HepG2 (cell line): ENCODE data around the gene HPS6. TPM values are rescaled to one million over a fixed set of nuclear protein-coding genes. Genes with fewer than 3 reads are reported as not detected.

Experiments used
- DNMT3B ChIP-seq: conservative IDR thresholded peaks from 2 replicates; pipeline ENCODE4 v1.6.1; 2016; ENCODE audit warnings: missing biosample characterization, control low read depth
- NFAT5 ChIP-seq: sonication (generic); formaldehyde crosslinking; IDR thresholded peaks from 2 replicates; pipeline ENCODE4 v1.4.0; 2020; ENCODE audit warnings: missing genetic modification reagents
- NFRKB ChIP-seq: fragments of 450-650 bp; IDR thresholded peaks from 2 replicates; pipeline ENCODE4 v1.6.1; 2017
- RNF2 ChIP-seq: fragments of 450-650 bp; conservative IDR thresholded peaks from 2 replicates; pipeline ENCODE4 v1.6.1; 2016; ENCODE audit warnings: low read depth
- SOX13 ChIP-seq, 3 experiments: fragments of 450-650 bp in 1 of 3; sonication (generic) in 1 of 3; formaldehyde crosslinking in 1 of 3; IDR thresholded peaks in 2 of 3; conservative IDR thresholded peaks in 1 of 3; 2 replicates each; pipeline versions ENCODE4 v1.5.0 to v1.6.1; 2016 to 2020; ENCODE audit warnings: antibody characterized with exemption in 1 of 3, mild to moderate bottlenecking in 1 of 3, missing compliant biosample characterization in 1 of 3, missing genetic modification reagents in 1 of 3, moderate library complexity in 1 of 3
- TBP ChIP-seq: sonication (generic); formaldehyde crosslinking; IDR thresholded peaks from 2 replicates; pipeline ENCODE4 v1.5.0; 2020; ENCODE audit warnings: missing genetic modification reagents
- ZNF841 ChIP-seq: sonication (generic); formaldehyde crosslinking; IDR thresholded peaks from 2 replicates; pipeline ENCODE4 v1.8.1; 2023; ENCODE audit warnings: missing genetic modification reagents, borderline replicate concordance
- polyA plus RNA-seq, 8 experiments: library from polyadenylated mRNA; depleted of rRNA in 3 of 8; stranded (reverse) in 7 of 8; unstranded in 1 of 8; fragments of >200 nt; fragmentation: Illumina TruSeq in 4 of 8; extraction: Trizol in 4 of 8; gene quantifications; 2 replicates each; pipeline versions ENCODE4 v1.2.1 to v1.2.3, GENCODE V29; 2011 to 2016; ENCODE audit warnings: low read depth in 4 of 8, missing spikeins in 1 of 8, mixed read lengths in 1 of 8; ENCODE audit not compliant: insufficient read depth in 1 of 8
- total RNA-seq, 5 experiments: library from RNA; depleted of rRNA; stranded (reverse); fragments of >200 nt; fragmentation: Illumina TruSeq; extraction: Trizol; gene quantifications; 2 replicates each; pipeline ENCODE4 v1.2.3, GENCODE V29; 2016; ENCODE audit warnings: low read depth in 1 of 5
- TF ChIP-seq, protein P1 (sequence below): sonication (generic); formaldehyde crosslinking; IDR thresholded peaks from 2 replicates; pipeline ENCODE4 v1.5.0; 2020; ENCODE audit warnings: mild to moderate bottlenecking, missing genetic modification reagents, moderate library complexity
- TF ChIP-seq, protein P2 (sequence below): sonication (generic); formaldehyde crosslinking; IDR thresholded peaks from 2 replicates; pipeline ENCODE4 v1.5.0; 2020; ENCODE audit warnings: mild to moderate bottlenecking, missing genetic modification reagents, borderline replicate concordance
- TF ChIP-seq, protein P3 (sequence below): IDR thresholded peaks from 2 replicates; pipeline ENCODE4 v1.6.1; 2016; ENCODE audit warnings: low read depth, control low read depth
- TF ChIP-seq, protein P4 (sequence below): sonication (generic); formaldehyde crosslinking; conservative IDR thresholded peaks from 2 replicates; pipeline ENCODE4 v1.4.0; 2020; ENCODE audit warnings: missing genetic modification reagents

Gene HPS6
- total and polyA plus RNA-seq, 2 of the 13 experiments (the other 11 are each of a cell fraction or from before 2014, with no cell fraction given), result 2.9 to 14.9 TPM

DNA sequence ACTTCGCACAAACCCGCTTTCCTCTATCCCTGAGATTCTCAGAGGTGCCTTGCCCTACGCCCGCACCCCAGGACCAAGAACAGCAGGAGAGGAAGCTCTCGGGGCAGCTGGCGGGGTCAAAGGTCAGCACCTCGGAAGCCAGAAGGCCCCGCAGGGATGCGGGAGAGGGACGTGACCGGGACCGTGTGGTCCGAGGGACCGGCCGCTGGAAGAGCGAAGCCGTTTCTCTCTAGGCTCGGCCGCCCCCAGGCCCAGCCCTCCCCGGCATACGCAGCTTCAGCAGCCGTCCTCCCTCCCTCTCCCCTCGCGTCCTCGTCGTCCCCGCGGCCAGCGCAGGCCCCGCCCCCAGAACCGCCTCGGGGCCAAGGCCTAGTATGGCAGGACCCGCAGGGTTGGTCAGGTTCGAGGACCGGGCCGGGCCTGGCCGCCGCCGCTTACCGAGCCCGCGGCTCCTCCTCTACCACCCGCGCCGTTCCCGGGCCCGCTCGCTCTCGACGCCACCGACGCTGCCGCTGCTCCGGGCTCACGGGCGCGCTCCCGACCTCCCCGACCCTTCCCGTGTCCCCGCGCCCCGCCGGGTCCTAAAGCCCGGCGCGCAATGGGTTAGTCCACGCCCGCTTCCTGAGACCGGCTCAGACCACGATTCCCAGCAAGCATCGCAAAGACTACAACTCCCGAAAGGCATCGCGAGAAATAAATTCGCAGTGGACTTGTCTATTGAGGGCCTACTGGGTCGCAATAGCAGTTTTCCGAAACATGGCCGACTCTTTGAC is 9.3 kb upstream of the HPS6 start, which contains the start of gene ARMH3 (continued):
- 0 out of 2 replicates have a peak, but pooled peaks have one; percentile 41 for TF ChIP-seq NFAT5 (CRISPR knock-in tag)
- TF ChIP-seq SOX13 (IDR thresholded peaks at IDR 0.05), result no peak
- TF ChIP-seq SOX13 (CRISPR knock-in tag; conservative IDR thresholded peaks at IDR 0.05 in 1 of 2, IDR thresholded peaks at IDR 0.05 in 1 of 2), result peak in 1 of 2 experiments; percentile 48; a peak in 1 of 4 replicates
- peak; percentile 64 for TF ChIP-seq RNF2
- TF ChIP-seq ZNF841, result no peak
- TF ChIP-seq, protein P1, sequence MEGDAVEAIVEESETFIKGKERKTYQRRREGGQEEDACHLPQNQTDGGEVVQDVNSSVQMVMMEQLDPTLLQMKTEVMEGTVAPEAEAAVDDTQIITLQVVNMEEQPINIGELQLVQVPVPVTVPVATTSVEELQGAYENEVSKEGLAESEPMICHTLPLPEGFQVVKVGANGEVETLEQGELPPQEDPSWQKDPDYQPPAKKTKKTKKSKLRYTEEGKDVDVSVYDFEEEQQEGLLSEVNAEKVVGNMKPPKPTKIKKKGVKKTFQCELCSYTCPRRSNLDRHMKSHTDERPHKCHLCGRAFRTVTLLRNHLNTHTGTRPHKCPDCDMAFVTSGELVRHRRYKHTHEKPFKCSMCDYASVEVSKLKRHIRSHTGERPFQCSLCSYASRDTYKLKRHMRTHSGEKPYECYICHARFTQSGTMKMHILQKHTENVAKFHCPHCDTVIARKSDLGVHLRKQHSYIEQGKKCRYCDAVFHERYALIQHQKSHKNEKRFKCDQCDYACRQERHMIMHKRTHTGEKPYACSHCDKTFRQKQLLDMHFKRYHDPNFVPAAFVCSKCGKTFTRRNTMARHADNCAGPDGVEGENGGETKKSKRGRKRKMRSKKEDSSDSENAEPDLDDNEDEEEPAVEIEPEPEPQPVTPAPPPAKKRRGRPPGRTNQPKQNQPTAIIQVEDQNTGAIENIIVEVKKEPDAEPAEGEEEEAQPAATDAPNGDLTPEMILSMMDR (CRISPR knock-in tag), result no peak; the same call in 1 of the 2 replicates
- TF ChIP-seq, protein P2, sequence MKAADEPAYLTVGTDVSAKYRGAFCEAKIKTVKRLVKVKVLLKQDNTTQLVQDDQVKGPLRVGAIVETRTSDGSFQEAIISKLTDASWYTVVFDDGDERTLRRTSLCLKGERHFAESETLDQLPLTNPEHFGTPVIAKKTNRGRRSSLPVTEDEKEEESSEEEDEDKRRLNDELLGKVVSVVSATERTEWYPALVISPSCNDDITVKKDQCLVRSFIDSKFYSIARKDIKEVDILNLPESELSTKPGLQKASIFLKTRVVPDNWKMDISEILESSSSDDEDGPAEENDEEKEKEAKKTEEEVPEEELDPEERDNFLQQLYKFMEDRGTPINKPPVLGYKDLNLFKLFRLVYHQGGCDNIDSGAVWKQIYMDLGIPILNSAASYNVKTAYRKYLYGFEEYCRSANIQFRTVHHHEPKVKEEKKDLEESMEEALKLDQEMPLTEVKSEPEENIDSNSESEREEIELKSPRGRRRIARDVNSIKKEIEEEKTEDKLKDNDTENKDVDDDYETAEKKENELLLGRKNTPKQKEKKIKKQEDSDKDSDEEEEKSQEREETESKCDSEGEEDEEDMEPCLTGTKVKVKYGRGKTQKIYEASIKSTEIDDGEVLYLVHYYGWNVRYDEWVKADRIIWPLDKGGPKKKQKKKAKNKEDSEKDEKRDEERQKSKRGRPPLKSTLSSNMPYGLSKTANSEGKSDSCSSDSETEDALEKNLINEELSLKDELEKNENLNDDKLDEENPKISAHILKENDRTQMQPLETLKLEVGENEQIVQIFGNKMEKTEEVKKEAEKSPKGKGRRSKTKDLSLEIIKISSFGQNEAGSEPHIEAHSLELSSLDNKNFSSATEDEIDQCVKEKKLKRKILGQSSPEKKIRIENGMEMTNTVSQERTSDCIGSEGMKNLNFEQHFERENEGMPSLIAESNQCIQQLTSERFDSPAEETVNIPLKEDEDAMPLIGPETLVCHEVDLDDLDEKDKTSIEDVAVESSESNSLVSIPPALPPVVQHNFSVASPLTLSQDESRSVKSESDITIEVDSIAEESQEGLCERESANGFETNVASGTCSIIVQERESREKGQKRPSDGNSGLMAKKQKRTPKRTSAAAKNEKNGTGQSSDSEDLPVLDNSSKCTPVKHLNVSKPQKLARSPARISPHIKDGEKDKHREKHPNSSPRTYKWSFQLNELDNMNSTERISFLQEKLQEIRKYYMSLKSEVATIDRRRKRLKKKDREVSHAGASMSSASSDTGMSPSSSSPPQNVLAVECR (CRISPR knock-in tag), result peak; percentile 95
- 0 out of 2 replicates have a peak, but pooled peaks have one; percentile 64 for TF ChIP-seq TBP (CRISPR knock-in tag)
- peak; percentile 14; the same call in 1 of the 2 replicates for TF ChIP-seq DNMT3B (CRISPR knock-in tag)
- TF ChIP-seq, protein P3, sequence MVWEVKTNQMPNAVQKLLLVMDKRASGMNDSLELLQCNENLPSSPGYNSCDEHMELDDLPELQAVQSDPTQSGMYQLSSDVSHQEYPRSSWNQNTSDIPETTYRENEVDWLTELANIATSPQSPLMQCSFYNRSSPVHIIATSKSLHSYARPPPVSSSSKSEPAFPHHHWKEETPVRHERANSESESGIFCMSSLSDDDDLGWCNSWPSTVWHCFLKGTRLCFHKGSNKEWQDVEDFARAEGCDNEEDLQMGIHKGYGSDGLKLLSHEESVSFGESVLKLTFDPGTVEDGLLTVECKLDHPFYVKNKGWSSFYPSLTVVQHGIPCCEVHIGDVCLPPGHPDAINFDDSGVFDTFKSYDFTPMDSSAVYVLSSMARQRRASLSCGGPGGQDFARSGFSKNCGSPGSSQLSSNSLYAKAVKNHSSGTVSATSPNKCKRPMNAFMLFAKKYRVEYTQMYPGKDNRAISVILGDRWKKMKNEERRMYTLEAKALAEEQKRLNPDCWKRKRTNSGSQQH, result peak; percentile 92; the same call in 1 of the 2 replicates
- TF ChIP-seq, protein P4, sequence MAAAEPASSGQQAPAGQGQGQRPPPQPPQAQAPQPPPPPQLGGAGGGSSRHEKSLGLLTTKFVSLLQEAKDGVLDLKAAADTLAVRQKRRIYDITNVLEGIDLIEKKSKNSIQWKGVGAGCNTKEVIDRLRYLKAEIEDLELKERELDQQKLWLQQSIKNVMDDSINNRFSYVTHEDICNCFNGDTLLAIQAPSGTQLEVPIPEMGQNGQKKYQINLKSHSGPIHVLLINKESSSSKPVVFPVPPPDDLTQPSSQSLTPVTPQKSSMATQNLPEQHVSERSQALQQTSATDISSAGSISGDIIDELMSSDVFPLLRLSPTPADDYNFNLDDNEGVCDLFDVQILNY (CRISPR knock-in tag), result peak; percentile 80
- no peak for TF ChIP-seq NFRKB
